CD4-positive, alpha-beta T cell treated with Interferon alpha-2 for 1 hour (primary cell): ENCODE data around the gene PSG7.
A peak's percentile ranks its signal among the peaks of the same experiment; 100 is the strongest.
"Not testable (repeated sequence)": the region's sequence is repeated elsewhere in the genome, so short reads cannot be mapped to it uniquely, and the experiment has no call there.

Source experiments
- DNase-seq, 2 donors: peaks; one replicate each; pipeline ENCODE4 v3.0.0-alpha.2; 2020 to 2022

PSG7 gene

GRCh38 chr19:42937107-42937506 is at the start of gene PSG7:
Gene PSG7, minus strand, starts transcription at chr19:42937207. Its CDS starts 131 bp downstream, at chr19:42937076.
- DNase-seq: not testable (repeated sequence)

GRCh38 chr19:42985588-42985987 is 48.6 kb upstream of the PSG7 start:
- no peak for DNase-seq

GRCh38 chr19:42982111-42982510 is 45.1 kb upstream of the PSG7 start:
- DNase-seq: not testable (repeated sequence)

- DNase-seq: not testable (repeated sequence)
Observed at GRCh38 chr19:42971451-42971850, 34.4 kb upstream of the PSG7 start.

- DNase-seq: no peak
Observed at GRCh38 chr19:42965176-42965575, 28.2 kb upstream of the PSG7 start.

- DNase-seq: no peak
Observed at GRCh38 chr19:42961119-42961518, 24.1 kb upstream of the PSG7 start.

GRCh38 chr19:42952126-42952525 is 15.1 kb upstream of the PSG7 start:
- DNase-seq: not testable (repeated sequence)

GRCh38 chr19:42951476-42951875 is 14.5 kb upstream of the PSG7 start:
- not testable (repeated sequence) for DNase-seq

- DNase-seq: no peak
Observed at GRCh38 chr19:42942187-42942789, 5.3 kb upstream of the PSG7 start.

GRCh38 chr19:42934726-42935125 is 2.3 kb downstream of the PSG7 start:
- DNase-seq: not testable (repeated sequence)

- not testable (repeated sequence) for DNase-seq
Observed at GRCh38 chr19:42934183-42934582, 2.8 kb downstream of the PSG7 start.

GRCh38 chr19:42933412-42933811 is 3.6 kb downstream of the PSG7 start:
- DNase-seq: not testable (repeated sequence)

GRCh38 chr19:42932485-42933101 is 4.4 kb downstream of the PSG7 start:
- DNase-seq: not testable (repeated sequence)

- DNase-seq: peak in 1 of 2 donors; percentile 2
Observed at GRCh38 chr19:42930214-42930613, 6.8 kb downstream of the PSG7 start.

- DNase-seq: no peak
Observed at GRCh38 chr19:42928896-42929295, 8.1 kb downstream of the PSG7 start.

GRCh38 chr19:42926781-42927180 is 10.2 kb downstream of the PSG7 start:
- DNase-seq: no peak

GRCh38 chr19:42923106-42923505 is 13.9 kb downstream of the PSG7 start:
- peak in 1 of 2 donors; percentile 3 for DNase-seq

GRCh38 chr19:42920971-42921370 is 16.0 kb downstream of the PSG7 start:
- DNase-seq: not testable (repeated sequence)

GRCh38 chr19:42919757-42920079 is 17.3 kb downstream of the PSG7 start:
- DNase-seq: no peak

GRCh38 chr19:42919070-42919756 is 17.8 kb downstream of the PSG7 start:
- DNase-seq: not testable (repeated sequence)

- DNase-seq: not testable (repeated sequence)
Observed at GRCh38 chr19:42918377-42919069, 18.5 kb downstream of the PSG7 start.

GRCh38 chr19:42917634-42918033 is 19.4 kb downstream of the PSG7 start, which contains the start of gene PSG6:
Gene PSG6, minus strand, starts transcription at chr19:42917894. Its CDS starts 102 bp downstream, at chr19:42917792.
- DNase-seq: not testable (repeated sequence)

GRCh38 chr19:42916931-42917330 is 20.1 kb downstream of the PSG7 start:
- not testable (repeated sequence) for DNase-seq
